ENCODE measurements around the gene PGK2. TPM values are rescaled to one million over a fixed set of nuclear protein-coding genes. Genes with fewer than 3 reads are reported as not detected.

PGK2 gene
- total RNA-seq, 1 experiment from 2014 or later, result not detected

- no peak overlapping the region for H2BK20ac ChIP-seq (ENCODE audit: low read depth, low read length, poor library complexity, severe bottlenecking)
- H3K4me1 Mint-ChIP-seq, result peaks cover 3 to 8% of the 10 kb centered on the region in 2 experiments; a peak in 3 of 4 replicates
- H3K79me2 ChIP-seq (ENCODE audit: insufficient read depth, low read length), result no peaks in the 10 kb centered on the region
- no peak overlapping the region for H4K5ac ChIP-seq (ENCODE audit: insufficient read length, low read depth, low read length)
- peaks cover 0 to 6% (median 3%) of the 10 kb centered on the region in 3 experiments; a peak in 2 of 7 replicates for H3K36me3 Mint-ChIP-seq (ENCODE audit: insufficient read depth in 1 of 3, low read depth in 3 of 3)
- no peak overlapping the region for H4K8ac ChIP-seq (replicated peaks; ENCODE audit: insufficient read length, low read depth, low read length)
- no peak for DNase-seq
- H3K9ac ChIP-seq (ENCODE audit: extremely low read depth, insufficient read length, low read length), result no peak overlapping the region
- no peak overlapping the region for H3K23ac ChIP-seq (ENCODE audit: insufficient read length, low read depth, low read length)
- H4K91ac ChIP-seq (ENCODE audit: insufficient read length, low read depth, low read length), result no peak overlapping the region
- H3K79me1 ChIP-seq (ENCODE audit: insufficient read depth, low read depth, low read length, poor library complexity, severe bottlenecking), result no peaks in the 10 kb centered on the region
- no peaks in the 10 kb centered on the region for H3K4me1 ChIP-seq (ENCODE audit: insufficient read depth, low read length)
- H3K27ac ChIP-seq (ENCODE audit: insufficient read length, low read depth, low read length), result no peak overlapping the region
- no peak overlapping the region for H3K4me2 ChIP-seq (ENCODE audit: insufficient read depth, insufficient read length, low read length)
- H3K9me3 Mint-ChIP-seq, result peaks cover 0 to 4% of the 10 kb centered on the region in 2 experiments; a peak in 1 of 5 replicates
- no peak overlapping the region for H2AK5ac ChIP-seq (ENCODE audit: insufficient read length, low read length)
- no peak overlapping the region for H3T11ph ChIP-seq (ENCODE audit: low read length)
- no peak overlapping the region for H3K4ac ChIP-seq (ENCODE audit: low read depth, low read length)
- H3K14ac ChIP-seq (ENCODE audit: insufficient read depth, low read length), result no peak overlapping the region
- no peak for TF ChIP-seq CTCF (conservative IDR thresholded peaks at IDR 0.05)
- no peaks in the 10 kb centered on the region for H3K27me3 Mint-ChIP-seq (ENCODE audit: low read depth)
- no peaks in the 10 kb centered on the region for H3K23me2 ChIP-seq (ENCODE audit: insufficient read length, low read depth, low read length, poor library complexity, severe bottlenecking)
- no peaks in the 10 kb centered on the region for H3K9me3 ChIP-seq (ENCODE audit: control insufficient read depth, low read depth, low read length)
- H3K4me3 Mint-ChIP-seq, result no peak overlapping the region
- H2BK5ac ChIP-seq (ENCODE audit: insufficient read length, low read length), result no peak overlapping the region
- H3K27ac Mint-ChIP-seq, result no peak overlapping the region
- H3K27me3 ChIP-seq (ENCODE audit: insufficient read depth, low read length), result no peaks in the 10 kb centered on the region
- no peak overlapping the region for H2BK12ac ChIP-seq (ENCODE audit: insufficient read length, low read depth, low read length)
- no peak overlapping the region for H2BK15ac ChIP-seq (ENCODE audit: low read depth, low read length)
- H2BK120ac ChIP-seq (ENCODE audit: low read depth, low read length, poor library complexity, severe bottlenecking), result no peak overlapping the region
- no peak overlapping the region for H2AFZ ChIP-seq (ENCODE audit: low read length)
- H4K20me1 ChIP-seq (ENCODE audit: control insufficient read depth, insufficient read depth, insufficient read length), result no peaks in the 10 kb centered on the region
- no peak overlapping the region for H3K18ac ChIP-seq (ENCODE audit: insufficient read length, low read depth, low read length)
- no peak overlapping the region for H3K56ac ChIP-seq (ENCODE audit: insufficient read length, low read depth, low read length)
Observed at GRCh38 chr6:49784272-49784671, 2.8 kb downstream of the PGK2 start.
